Embryonic facial prominence (tissue), 1 donor: ENCODE results near the gene FIGNL2.

Experiments used
- DNase-seq: peaks from one replicate; pipeline ENCODE4 v3.0.0-alpha.2; 2016; ENCODE audit errors: extremely low spot score

Gene FIGNL2

GRCh38 chr12:51855586-51856428 is 7.3 kb upstream of the FIGNL2 start:
- no peak for DNase-seq

DNA sequence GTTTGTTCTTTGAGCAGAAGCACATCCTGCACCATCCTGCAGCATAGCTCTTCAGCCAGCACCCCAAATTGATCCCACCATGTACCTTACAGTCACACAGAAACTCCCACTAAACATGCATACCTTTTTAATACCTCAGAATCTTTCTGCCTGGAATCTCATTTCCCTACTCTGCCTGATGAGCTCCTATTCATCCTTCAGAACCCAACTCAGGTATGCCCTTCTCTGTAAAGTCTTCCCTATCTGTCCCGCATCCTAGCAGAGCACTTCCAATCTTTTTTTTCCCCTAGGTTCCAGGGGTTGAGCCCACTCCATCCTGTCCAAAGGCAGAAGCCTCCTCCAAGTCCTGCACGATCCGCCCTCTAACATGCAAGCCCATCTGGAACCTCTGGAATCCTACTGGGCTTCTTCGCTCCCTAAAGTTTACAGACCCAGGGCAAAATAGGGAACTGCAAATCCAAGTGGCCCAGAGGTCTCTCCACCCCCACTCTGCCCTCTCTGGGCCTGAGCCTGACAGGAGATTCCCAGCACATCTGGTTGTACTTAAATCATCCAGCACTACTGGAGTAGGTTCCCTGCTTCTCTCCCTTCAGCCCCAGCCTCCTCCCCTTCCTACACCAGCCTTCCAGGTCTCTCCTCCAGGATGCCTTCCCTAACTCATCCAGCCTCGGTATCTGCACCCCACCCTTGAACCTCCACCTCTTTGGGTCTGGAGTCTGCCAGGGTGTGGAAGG is 4.1 kb upstream of the FIGNL2 start:
- no peak for DNase-seq

- DNase-seq = no peak
These were observed 3.1 kb upstream of the FIGNL2 start for GRCh38 chr12:51851413-51852124.

- DNase-seq = no peak
These were observed 2.4 kb upstream of the FIGNL2 start for GRCh38 chr12:51850965-51851299.

DNA sequence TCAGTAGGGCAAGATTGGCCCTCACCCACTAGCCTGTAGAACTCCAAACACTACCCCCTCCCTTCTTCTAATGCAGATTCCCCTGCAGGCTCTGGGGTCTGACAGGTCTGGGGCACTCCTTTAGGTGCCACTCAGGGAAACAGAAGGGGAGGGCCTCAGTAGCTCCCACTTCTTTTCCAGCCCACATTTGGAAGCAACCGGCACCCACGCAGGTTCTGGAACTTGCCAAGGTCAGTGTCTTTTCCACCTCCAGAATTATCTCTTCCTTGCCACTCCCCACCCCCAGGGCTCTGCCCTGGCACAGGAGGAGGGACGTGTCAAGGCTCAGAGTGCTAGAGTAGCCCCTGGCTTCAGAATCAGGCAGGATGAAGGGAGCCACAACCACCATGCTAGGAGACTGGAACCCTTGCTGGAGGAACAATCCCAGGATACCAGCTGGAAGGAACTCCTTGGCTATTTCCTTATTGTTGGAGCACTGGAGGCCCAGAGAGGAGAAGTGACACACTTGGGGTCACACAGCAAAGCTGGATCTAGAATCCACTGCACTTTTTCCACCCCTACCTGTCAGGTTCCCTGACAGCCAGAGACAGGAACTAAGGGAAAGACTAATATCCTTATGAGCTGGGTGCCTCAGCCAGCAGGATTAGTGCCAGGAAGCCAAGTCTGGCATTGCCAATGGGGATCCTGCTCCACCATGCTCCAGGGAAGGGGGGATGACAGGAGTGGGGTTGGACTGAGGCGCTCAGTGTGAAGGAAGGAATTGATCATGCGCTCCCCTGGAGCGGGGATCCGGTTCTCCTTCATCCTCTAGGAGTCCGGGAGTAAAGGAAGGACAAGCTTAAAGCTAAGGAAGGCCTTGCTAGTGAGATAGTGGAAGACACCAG is 1.8 kb upstream of the FIGNL2 start:
- DNase-seq = no peak

DNA sequence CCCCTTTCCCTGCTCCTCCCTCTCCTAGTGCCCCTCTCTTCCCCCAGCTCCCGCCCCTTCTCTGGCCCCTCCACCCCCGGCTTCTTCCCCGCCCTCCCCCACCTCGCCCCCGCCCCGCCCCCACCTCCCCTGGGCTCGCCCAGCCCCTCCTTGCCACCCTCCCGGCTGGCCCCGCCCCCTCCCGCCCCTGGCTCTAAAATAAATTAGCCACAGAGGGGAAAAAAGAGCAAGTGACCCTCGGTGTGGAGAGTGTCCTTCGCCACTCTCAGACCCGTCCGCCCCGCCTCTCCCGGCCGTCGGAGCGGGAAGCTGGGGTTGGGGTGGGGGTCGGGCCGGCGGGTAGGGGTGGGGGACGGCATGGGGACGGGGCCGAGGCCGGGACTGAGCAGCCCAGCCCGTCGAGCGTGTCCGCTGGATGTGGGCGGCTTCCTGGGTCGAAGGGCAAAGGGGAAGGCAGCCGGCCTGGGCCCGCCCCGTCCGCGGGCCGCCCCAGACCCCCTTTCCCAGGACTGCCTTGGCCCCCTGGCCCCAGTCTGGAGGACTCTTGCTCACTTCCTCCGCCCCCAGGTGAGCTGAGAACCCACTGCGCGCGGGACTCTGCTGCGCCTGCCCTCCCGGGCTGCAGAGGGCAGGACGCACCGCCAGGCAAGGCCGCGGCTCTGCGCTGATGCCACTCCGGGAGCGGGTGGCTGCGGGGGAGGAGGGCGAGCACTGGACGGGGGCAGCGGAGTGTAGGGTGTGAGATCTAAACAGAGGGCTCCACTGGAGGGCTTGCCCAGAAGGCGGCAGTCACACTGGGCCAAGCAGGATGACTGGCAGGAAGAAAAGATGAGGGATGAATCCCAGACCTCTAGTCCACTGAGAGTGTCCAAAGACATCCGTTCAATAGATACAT is 570 bp upstream of the FIGNL2 start:
- no peak for DNase-seq

DNA sequence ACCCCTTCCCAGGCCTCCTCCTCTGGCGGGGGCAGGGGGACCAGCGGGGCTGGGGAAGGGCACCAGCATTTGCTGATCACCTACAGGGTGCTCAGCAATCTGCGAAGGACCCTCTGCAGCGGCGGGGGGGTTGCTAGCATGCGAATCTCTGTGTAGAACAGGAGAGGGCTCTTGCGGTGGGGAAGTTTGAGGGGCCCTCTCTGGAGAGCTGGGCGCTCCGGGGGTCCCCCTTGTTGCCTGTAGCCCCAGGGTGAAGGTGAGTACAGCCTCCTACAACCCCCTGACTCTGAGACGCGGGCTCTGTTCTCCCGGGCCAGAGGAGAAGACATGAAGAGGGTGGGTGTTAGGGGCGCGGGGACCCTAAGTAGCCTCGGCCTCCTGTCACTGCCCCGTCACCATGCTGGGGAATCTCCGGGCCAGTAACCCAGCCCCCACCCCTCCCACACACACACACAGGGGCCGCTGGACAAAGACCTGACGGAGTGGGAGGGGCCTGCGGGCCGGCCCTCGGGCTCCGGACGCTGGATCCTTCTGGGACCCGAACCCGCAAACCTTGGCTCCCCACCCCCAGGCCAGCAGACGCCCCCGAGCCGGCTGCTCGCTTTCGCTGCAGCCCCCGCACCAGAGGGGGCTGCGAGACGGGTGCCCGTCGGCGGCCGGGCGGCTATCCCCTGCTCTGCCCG is 734 bp downstream of the FIGNL2 start:
- no peak for DNase-seq

DNA sequence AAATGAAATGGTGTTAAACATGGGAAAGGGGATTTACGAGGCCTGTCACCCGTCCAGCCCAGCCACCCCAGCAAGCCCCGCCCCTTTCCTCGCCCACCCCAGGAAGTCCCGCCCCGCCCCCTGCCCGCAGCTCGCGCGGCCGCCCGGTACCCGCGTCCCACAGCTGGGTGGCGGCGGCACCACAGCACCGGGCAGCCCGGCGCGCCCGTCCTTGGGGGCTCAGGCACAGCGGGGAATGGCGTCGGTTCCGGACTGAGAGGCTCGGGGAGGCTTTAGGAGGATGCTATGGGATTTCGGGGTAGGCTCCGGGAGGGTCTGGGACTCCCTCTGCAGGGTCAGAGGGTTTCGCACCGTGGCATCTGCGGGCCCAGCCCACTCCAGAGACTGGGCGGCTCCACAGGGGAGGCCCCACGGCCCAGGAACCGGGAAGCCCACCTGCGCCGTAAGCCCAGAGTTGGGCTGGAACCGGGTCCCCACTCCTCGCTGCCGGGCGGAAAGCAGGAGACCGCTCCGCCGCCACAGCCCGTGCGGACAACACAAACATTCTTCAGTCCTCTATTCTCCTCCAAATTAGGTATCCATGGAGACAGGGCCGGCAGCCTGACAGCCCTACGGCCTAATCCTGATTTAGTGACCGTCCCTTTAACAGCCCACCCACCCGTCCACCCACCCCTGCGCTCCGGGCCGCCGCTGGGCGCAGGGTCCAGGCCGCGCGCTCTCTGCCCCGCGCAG is 1.4 kb downstream of the FIGNL2 start:
- DNase-seq = no peak

DNA sequence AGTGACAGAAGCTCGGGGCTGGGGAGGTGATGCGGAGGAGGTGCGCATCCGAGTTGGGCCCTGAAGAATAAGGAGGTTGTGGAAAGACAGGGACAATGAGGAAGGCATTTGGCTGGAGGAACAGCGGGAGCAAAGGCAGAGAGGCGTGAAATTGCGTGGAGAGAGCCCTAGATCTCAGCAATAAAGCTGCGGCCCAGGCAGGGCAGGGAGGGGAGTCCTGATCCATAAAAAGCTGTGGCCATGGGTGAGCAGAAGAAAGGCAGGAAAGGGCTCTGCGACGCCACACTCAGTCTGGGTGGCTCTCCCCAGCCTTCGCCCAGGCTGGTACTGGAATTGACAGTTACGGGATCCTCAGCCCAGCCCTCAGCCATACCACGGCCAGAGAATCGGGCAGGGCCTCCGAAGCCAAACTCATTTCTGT is 2.2 kb downstream of the FIGNL2 start:
- no peak for DNase-seq

DNA sequence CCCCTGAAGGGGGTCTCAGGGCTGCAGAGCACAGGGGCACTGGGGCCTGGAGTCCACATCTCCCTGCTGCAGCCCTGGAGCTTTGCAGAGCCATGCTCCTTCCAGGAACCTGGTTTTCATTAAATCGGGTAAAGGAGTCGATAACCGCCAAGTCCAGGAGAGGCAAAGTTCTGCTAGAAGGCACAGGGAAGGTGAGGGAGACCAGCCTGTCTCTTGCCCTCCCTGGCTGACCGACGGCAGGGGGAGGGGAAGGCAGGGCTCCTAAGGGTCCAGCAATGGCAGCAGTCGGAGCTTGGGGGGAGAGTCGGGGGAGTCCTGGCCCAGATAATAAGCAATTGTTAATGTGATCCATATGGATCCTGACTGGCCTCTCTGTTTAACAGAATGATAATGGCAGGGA is 3.0 kb downstream of the FIGNL2 start:
- DNase-seq = no peak

GRCh38 chr12:51844854-51845253 is 3.7 kb downstream of the FIGNL2 start:
- no peak for DNase-seq

GRCh38 chr12:51841727-51842126 is 6.8 kb downstream of the FIGNL2 start:
- DNase-seq = no peak

- no peak for DNase-seq
These were observed 7.6 kb downstream of the FIGNL2 start for GRCh38 chr12:51840966-51841365.

DNA sequence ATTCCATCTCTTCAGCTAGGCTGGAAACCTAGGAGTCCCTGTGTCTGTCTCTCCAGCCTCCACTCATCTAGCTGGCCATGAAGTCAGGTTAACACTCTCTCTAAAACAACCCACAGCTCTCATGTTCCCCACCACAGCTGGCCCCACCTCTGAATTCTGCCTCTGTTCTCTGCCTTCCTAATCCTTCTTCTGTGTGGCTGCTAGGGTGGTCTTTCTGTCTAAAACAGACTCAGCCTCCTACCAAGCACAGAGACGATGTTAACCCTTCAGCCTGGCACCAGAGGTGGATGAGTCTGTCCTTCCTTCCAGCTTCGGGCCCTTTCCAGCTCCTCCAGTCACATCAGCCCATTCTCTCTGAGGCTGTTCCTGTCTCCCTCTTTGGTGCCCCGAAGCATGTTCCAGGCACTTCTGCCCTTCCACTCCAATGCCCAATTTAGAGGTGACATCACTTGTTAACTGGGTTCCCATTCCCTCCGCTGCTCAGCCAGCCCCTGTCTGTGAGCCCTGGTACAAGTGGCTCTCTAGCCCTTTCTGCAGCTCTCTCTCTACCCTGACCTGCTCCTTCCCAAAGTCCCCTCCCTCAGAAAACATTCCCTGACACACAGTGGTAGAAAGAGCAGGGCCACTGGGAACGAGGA is 9.1 kb downstream of the FIGNL2 start:
- DNase-seq = no peak

DNA sequence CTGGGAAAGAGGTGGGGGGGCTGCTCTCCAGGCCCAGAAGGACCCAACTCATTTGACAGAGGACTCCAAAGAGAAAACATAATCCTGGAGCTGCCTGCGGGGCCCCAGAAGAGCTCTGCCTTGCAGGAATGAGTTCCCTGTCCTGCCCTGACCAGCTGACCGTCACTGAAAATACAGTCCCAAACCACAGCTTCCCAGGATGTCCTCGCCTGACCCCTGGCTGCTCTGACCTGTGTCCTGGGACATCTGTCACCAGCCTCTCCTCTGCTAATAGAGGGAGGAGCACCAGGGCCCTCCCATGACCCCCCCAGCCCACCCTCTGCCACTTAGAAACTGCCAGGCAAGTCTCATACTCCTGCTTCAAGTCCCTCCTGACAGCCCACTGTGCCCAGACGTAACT is 9.8 kb downstream of the FIGNL2 start:
- no peak for DNase-seq

DNA sequence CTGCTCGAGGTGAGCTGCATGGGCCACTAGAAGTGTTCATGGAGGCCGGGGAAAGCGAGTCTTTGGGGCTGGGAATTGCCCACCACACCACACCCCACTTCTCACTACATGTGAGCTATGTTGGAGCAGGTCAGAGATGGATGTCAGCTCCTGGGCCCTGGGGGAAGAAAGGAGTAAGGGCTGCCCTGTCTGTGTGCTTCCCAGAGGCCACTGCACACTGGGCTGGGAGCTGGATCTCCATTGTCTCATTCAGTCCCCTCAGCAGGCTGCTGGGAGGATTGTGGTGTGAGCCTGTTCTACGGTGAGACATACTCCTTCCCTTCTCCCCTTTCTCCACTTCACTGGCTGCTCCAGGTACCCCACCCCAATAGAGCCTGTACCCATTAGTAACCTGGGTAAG is 10.5 kb downstream of the FIGNL2 start:
- no peak for DNase-seq

GRCh38 chr12:51837286-51837685 is 11.2 kb downstream of the FIGNL2 start:
- no peak for DNase-seq

GRCh38 chr12:51836827-51837173 is 11.7 kb downstream of the FIGNL2 start:
- no peak for DNase-seq
